SK-N-MC (cell line): ENCODE data around the gene SLC7A1.

Experiments
- DNase-seq: peaks from one replicate; pipeline ENCODE4 v3.0.0-alpha.2; 2011; ENCODE audit warnings: low read depth, low spot score
- H3K27ac ChIP-seq: fragments of 200-600 bp; sonication (generic); 2 replicates; pipeline ENCODE4 v1.5.1; 2016; ENCODE audit warnings: mixed run types
- H3K36me3 ChIP-seq: fragments of 200-600 bp; sonication (generic); 2 replicates; pipeline ENCODE4 v1.6.1; 2017; ENCODE audit warnings: antibody characterized with exemption, low read length, mixed read lengths; ENCODE audit not compliant: insufficient read depth
- H3K4me3 ChIP-seq: fragments of 200-600 bp; sonication (generic); 2 replicates; pipeline ENCODE4 v1.5.1; 2016
- H3K9ac ChIP-seq: fragments of 200-600 bp; sonication (generic); 2 replicates; pipeline ENCODE4 v1.8.0; 2017; ENCODE audit warnings: mixed run types, mixed read lengths; ENCODE audit not compliant: insufficient read length
- H3K9me3 ChIP-seq: fragments of 200-600 bp; sonication (generic); 2 replicates; pipeline ENCODE4 v1.6.1; 2017; ENCODE audit warnings: low read depth, mild to moderate bottlenecking, antibody characterized with exemption, low read length, moderate library complexity, mixed read lengths
- EZH2 ChIP-seq: fragments of 200-600 bp; sonication (generic); IDR thresholded peaks from one replicate; pipeline ENCODE4 v1.6.1; 2017; ENCODE audit warnings: antibody characterized with exemption
- FOXP2 ChIP-seq: optimal IDR thresholded peaks from 2 replicates; pipeline ENCODE3; 2011; ENCODE audit warnings: mild to moderate bottlenecking, moderate library complexity; ENCODE audit not compliant: insufficient read depth; ENCODE audit errors: extremely low read length, control extremely low read depth
- POLR2AphosphoS5 ChIP-seq: IDR thresholded peaks from 2 replicates; pipeline ENCODE4 v1.6.1; 2012; ENCODE audit warnings: mild to moderate bottlenecking, low read depth, low read length, borderline replicate concordance

The SLC7A1 gene

GRCh38 chr13:29473166-29473565 lies 122.3 kb downstream of the SLC7A1 start:
- no peaks in the 10 kb centered on the region for H3K9me3 ChIP-seq
- H3K27ac ChIP-seq: no peak overlapping the region
- H3K4me3 ChIP-seq: no peak overlapping the region
- H3K9ac ChIP-seq: no peak overlapping the region
- H3K36me3 ChIP-seq: no peaks in the 10 kb centered on the region
- DNase-seq: no peak
- no peak for TF ChIP-seq FOXP2
- no peak for TF ChIP-seq POLR2AphosphoS5
- no peak for TF ChIP-seq EZH2

- H3K36me3 ChIP-seq: no peaks in the 10 kb centered on the region
- no peak for DNase-seq
- no peak overlapping the region for H3K27ac ChIP-seq
- no peaks in the 10 kb centered on the region for H3K9me3 ChIP-seq
- TF ChIP-seq FOXP2 (no peak), POLR2AphosphoS5 (no peak), EZH2 (no peak)
- no peak overlapping the region for H3K9ac ChIP-seq
- no peak overlapping the region for H3K4me3 ChIP-seq
Observed at GRCh38 chr13:29472332-29472961, 123.0 kb downstream of the SLC7A1 start.

- no peak for DNase-seq
- H3K27ac ChIP-seq: no peak overlapping the region
Observed at GRCh38 chr13:29471551-29471950, 123.9 kb downstream of the SLC7A1 start.

DNA sequence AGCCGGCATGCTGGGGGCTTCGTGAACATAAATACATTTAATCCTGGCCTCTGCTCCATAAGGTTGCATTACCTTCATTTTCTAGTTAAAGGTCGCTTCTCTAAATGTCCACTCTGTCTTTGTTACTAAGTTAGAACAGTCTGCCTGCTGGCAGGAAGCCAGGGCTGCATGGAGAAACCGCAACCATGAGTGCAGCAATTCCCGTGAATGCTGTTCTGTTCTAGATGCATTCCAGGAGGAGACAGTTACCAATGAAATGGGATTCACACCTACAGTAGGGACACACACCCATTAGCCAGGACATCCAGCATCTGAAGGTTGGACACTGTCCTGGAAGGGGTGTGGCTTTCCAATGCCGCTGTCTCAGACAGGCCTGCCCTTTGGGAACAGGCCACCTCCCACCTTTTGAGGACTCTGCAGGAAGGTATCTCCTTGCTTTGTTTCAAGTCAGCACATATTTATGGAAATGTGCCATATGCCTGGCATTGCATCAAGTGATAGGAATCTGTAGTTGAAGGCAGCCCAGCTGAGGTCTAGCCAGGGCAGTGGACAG lies 129.7 kb downstream of the SLC7A1 start:
- DNase-seq: no peak
- Histone ChIP-seq H3K4me3 (no peak overlapping the region), H3K9ac (no peak overlapping the region), H3K36me3 (no peaks in the 10 kb centered on the region), H3K27ac (no peak overlapping the region), H3K9me3 (no peaks in the 10 kb centered on the region)
- TF ChIP-seq FOXP2 (no peak), POLR2AphosphoS5 (no peak), EZH2 (no peak)

More at GRCh38 chr13:29471551-29471950, 123.9 kb downstream of the SLC7A1 start:
- Histone ChIP-seq H3K36me3 (no peaks in the 10 kb centered on the region), H3K4me3 (no peak overlapping the region), H3K9ac (no peak overlapping the region), H3K9me3 (no peaks in the 10 kb centered on the region)
- TF ChIP-seq POLR2AphosphoS5 (no peak), EZH2 (no peak), FOXP2 (no peak)

GRCh38 chr13:29464105-29464679 lies 131.3 kb downstream of the SLC7A1 start:
- DNase-seq: no peak
- Histone ChIP-seq H3K4me3 (no peak overlapping the region), H3K9me3 (no peaks in the 10 kb centered on the region), H3K9ac (no peak overlapping the region), H3K36me3 (no peaks in the 10 kb centered on the region), H3K27ac (no peak overlapping the region)
- TF ChIP-seq FOXP2 (no peak), EZH2 (no peak), POLR2AphosphoS5 (no peak)

GRCh38 chr13:29459813-29460355 lies 135.6 kb downstream of the SLC7A1 start:
- Histone ChIP-seq H3K9ac (no peak overlapping the region), H3K4me3 (no peak overlapping the region), H3K27ac (no peak overlapping the region), H3K9me3 (no peaks in the 10 kb centered on the region), H3K36me3 (no peaks in the 10 kb centered on the region)
- TF ChIP-seq POLR2AphosphoS5 (no peak), EZH2 (no peak), FOXP2 (no peak)
- no peak for DNase-seq
